Neural cell (in vitro differentiated cells): Measurements from ENCODE around the gene ERICH2. TPM values are rescaled to one million over a fixed set of nuclear protein-coding genes. Genes with fewer than 3 reads are reported as not detected.

Experiments
- H2AFZ ChIP-seq: fragments of 200-600, 300-800 bp; sonication (generic), shearing (Covaris generic); 2 replicates; pipeline ENCODE4 v1.6.0; 2014; ENCODE audit warnings: low read depth, mild to moderate bottlenecking, antibody characterized with exemption, low read length, moderate library complexity
- H3F3A ChIP-seq: fragments of 200-600 bp; shearing (Covaris generic); 2 replicates; pipeline ENCODE4 v1.6.1; 2016; ENCODE audit warnings: mild to moderate bottlenecking, moderate library complexity, mixed read lengths, antibody characterized with exemption, low read length; ENCODE audit not compliant: insufficient read depth, poor library complexity, severe bottlenecking
- H3K27ac ChIP-seq: fragments of 200-600, 300-800 bp; sonication (generic), shearing (Covaris generic); 2 replicates; pipeline ENCODE4 v1.5.1; 2014; ENCODE audit warnings: mild to moderate bottlenecking, low read length, moderate library complexity
- H3K27me3 ChIP-seq: fragments of 300-800, 200-600 bp; sonication (generic), shearing (Covaris generic); 2 replicates; pipeline ENCODE4 v1.6.0; 2014; ENCODE audit warnings: mild to moderate bottlenecking, low read depth, low read length, moderate library complexity; ENCODE audit not compliant: insufficient read depth
- H3K36me3 ChIP-seq: fragments of 300-800, 200-600 bp; sonication (generic), shearing (Covaris generic); 2 replicates; pipeline ENCODE4 v1.5.1; 2014; ENCODE audit warnings: mild to moderate bottlenecking, antibody characterized with exemption, low read length, moderate library complexity; ENCODE audit not compliant: insufficient read depth
- H3K4me2 ChIP-seq: fragments of 300-800, 200-600 bp; sonication (generic), shearing (Covaris generic); 2 replicates; pipeline ENCODE4 v1.6.0; 2014; ENCODE audit warnings: mild to moderate bottlenecking, low read length
- H3K4me3 ChIP-seq: fragments of 300-800, 200-600 bp; sonication (generic), shearing (Covaris generic); 2 replicates; pipeline ENCODE4 v1.5.1; 2014; ENCODE audit warnings: mild to moderate bottlenecking, low read length, moderate library complexity
- H3K79me2 ChIP-seq: fragments of 200-600 bp; shearing (Covaris generic); replicated peaks from 2 replicates; pipeline ENCODE4 v1.6.0; 2014; ENCODE audit warnings: mild to moderate bottlenecking, low read length, moderate library complexity; ENCODE audit not compliant: insufficient read depth
- H3K9ac ChIP-seq: fragments of 300-800, 200-600 bp; sonication (generic), shearing (Covaris generic); 2 replicates; pipeline ENCODE4 v1.6.1; 2016; ENCODE audit warnings: mild to moderate bottlenecking, low read length, mixed read lengths
- H3K9me2 ChIP-seq: fragments of 200-600 bp; shearing (Covaris generic); 2 replicates; pipeline ENCODE4 v1.6.1; 2016; ENCODE audit warnings: mild to moderate bottlenecking, low read length, mixed read lengths; ENCODE audit not compliant: insufficient read depth
- H3K9me3 ChIP-seq: fragments of 200-600, 300-800 bp; sonication (generic), shearing (Covaris generic); 2 replicates; pipeline ENCODE4 v1.6.1; 2016; ENCODE audit warnings: mild to moderate bottlenecking, mixed run types, low read length, moderate library complexity, mixed read lengths
- H4K20me1 ChIP-seq: fragments of 200-600 bp; shearing (Covaris generic); 2 replicates; pipeline ENCODE4 v1.6.1; 2016; ENCODE audit warnings: mild to moderate bottlenecking, mixed run types; ENCODE audit not compliant: insufficient read depth
- CTCF ChIP-seq: fragments of 450-650 bp; IDR thresholded peaks from 2 replicates; pipeline ENCODE4 v1.5.1; 2014; ENCODE audit warnings: antibody characterized with exemption, mild to moderate bottlenecking, moderate library complexity; ENCODE audit not compliant: poor library complexity, severe bottlenecking
- EP300 ChIP-seq: fragments of 450-650 bp; conservative IDR thresholded peaks from 2 replicates; pipeline ENCODE4 v1.6.1; 2014; ENCODE audit warnings: antibody characterized with exemption, mild to moderate bottlenecking, moderate library complexity; ENCODE audit not compliant: poor library complexity, severe bottlenecking
- EZH2 ChIP-seq: fragments of 200-600, 300-800 bp; shearing (Covaris generic), sonication (generic); IDR thresholded peaks from 2 replicates; pipeline ENCODE4 v1.6.1; 2014; ENCODE audit warnings: antibody characterized with exemption, low read length, borderline replicate concordance, mild to moderate bottlenecking; ENCODE audit not compliant: insufficient read depth, poor library complexity, severe bottlenecking
- MXI1 ChIP-seq: fragments of 450-650 bp; conservative IDR thresholded peaks from 2 replicates; pipeline ENCODE4 v1.6.1; 2014; ENCODE audit warnings: antibody characterized with exemption, mild to moderate bottlenecking; ENCODE audit not compliant: poor library complexity, severe bottlenecking
- POLR2AphosphoS5 ChIP-seq: IDR thresholded peaks from 2 replicates; pipeline ENCODE4 v1.6.1; 2012
- RAD21 ChIP-seq: fragments of 450-650 bp; conservative IDR thresholded peaks from 2 replicates; pipeline ENCODE4 v1.6.1; 2014; ENCODE audit warnings: antibody characterized with exemption, mild to moderate bottlenecking, moderate library complexity
- SMC3 ChIP-seq: fragments of 450-650 bp; conservative IDR thresholded peaks from 2 replicates; pipeline ENCODE4 v1.6.1; 2014; ENCODE audit warnings: antibody characterized with exemption, mild to moderate bottlenecking, moderate library complexity; ENCODE audit not compliant: poor library complexity
- TAF1 ChIP-seq: IDR thresholded peaks from 2 replicates; pipeline ENCODE4 v1.6.1; 2012; ENCODE audit warnings: low read depth
- polyA plus RNA-seq: library from polyadenylated mRNA; depleted of rRNA; stranded (reverse); fragments of >200 nt; gene quantifications from 2 replicates; pipeline ENCODE4 v1.2.3, GENCODE V29; 2014
- TF ChIP-seq, protein P1 (sequence below): IDR thresholded peaks from 2 replicates; pipeline ENCODE4 v1.6.1; 2012; ENCODE audit warnings: borderline replicate concordance

ERICH2 gene
- polyA plus RNA-seq, 1 donor from 2014 or later: 1.3 TPM

- H3K9ac ChIP-seq: no peak overlapping the region
Observed at GRCh38 chr2:170846314-170846713, 76.1 kb downstream of the ERICH2 start.

DNA sequence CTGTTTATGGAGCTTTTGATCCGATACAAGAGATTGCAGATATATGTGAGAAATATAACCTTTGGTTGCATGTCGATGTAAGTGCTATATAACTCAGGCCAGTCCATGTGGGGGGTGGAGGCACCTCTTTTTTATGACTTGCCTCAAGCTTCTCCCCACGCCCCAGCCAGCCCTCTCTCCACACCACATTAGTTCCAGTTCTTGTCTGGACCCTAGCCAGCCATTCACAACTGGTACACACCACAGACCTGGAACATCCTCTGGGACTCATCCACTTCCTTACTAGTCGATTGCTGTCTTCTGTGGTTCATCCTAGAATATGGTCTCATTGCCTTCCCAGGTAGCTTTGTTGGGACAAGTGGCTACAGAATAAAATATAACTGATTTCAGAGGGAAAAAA is 77.5 kb downstream of the ERICH2 start:
- no peaks in the 10 kb centered on the region for H3K9me3 ChIP-seq
- H3K27me3 ChIP-seq: no peaks in the 10 kb centered on the region
- H3K79me2 ChIP-seq: no peaks in the 10 kb centered on the region
- H3K9ac ChIP-seq: no peak overlapping the region
- H3K4me3 ChIP-seq: no peak overlapping the region
- no peaks in the 10 kb centered on the region for H3F3A ChIP-seq
- no peak overlapping the region for H3K4me2 ChIP-seq
- H3K27ac ChIP-seq: no peak overlapping the region
- H3K36me3 ChIP-seq: no peaks in the 10 kb centered on the region
- TF ChIP-seq CTCF (no peak), EP300 (no peak), SMC3 (no peak), MXI1 (no peak), TAF1 (no peak), RAD21 (no peak), EZH2 (no peak), POLR2AphosphoS5 (no peak)
- TF ChIP-seq, protein P1, sequence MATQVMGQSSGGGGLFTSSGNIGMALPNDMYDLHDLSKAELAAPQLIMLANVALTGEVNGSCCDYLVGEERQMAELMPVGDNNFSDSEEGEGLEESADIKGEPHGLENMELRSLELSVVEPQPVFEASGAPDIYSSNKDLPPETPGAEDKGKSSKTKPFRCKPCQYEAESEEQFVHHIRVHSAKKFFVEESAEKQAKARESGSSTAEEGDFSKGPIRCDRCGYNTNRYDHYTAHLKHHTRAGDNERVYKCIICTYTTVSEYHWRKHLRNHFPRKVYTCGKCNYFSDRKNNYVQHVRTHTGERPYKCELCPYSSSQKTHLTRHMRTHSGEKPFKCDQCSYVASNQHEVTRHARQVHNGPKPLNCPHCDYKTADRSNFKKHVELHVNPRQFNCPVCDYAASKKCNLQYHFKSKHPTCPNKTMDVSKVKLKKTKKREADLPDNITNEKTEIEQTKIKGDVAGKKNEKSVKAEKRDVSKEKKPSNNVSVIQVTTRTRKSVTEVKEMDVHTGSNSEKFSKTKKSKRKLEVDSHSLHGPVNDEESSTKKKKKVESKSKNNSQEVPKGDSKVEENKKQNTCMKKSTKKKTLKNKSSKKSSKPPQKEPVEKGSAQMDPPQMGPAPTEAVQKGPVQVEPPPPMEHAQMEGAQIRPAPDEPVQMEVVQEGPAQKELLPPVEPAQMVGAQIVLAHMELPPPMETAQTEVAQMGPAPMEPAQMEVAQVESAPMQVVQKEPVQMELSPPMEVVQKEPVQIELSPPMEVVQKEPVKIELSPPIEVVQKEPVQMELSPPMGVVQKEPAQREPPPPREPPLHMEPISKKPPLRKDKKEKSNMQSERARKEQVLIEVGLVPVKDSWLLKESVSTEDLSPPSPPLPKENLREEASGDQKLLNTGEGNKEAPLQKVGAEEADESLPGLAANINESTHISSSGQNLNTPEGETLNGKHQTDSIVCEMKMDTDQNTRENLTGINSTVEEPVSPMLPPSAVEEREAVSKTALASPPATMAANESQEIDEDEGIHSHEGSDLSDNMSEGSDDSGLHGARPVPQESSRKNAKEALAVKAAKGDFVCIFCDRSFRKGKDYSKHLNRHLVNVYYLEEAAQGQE: no peak
- no peak overlapping the region for H2AFZ ChIP-seq
- no peaks in the 10 kb centered on the region for H4K20me1 ChIP-seq
- no peaks in the 10 kb centered on the region for H3K9me2 ChIP-seq

More at GRCh38 chr2:170846314-170846713, 76.1 kb downstream of the ERICH2 start:
- no peak overlapping the region for H2AFZ ChIP-seq
- H3K27me3 ChIP-seq: no peaks in the 10 kb centered on the region
- H3K9me2 ChIP-seq: no peaks in the 10 kb centered on the region
- H3K4me2 ChIP-seq: no peak overlapping the region
- H3F3A ChIP-seq: no peaks in the 10 kb centered on the region
- no peaks in the 10 kb centered on the region for H3K36me3 ChIP-seq
- H3K27ac ChIP-seq: no peak overlapping the region
- H3K9me3 ChIP-seq: no peaks in the 10 kb centered on the region
- no peak for TF ChIP-seq TAF1
- TF ChIP-seq, protein P1: no peak
- TF ChIP-seq POLR2AphosphoS5: no peak
- no peak for TF ChIP-seq CTCF
- no peak for TF ChIP-seq EZH2
- no peak for TF ChIP-seq MXI1
- no peak for TF ChIP-seq SMC3
- no peak for TF ChIP-seq EP300
- no peak overlapping the region for H3K4me3 ChIP-seq
- H4K20me1 ChIP-seq: no peaks in the 10 kb centered on the region
- H3K79me2 ChIP-seq: no peaks in the 10 kb centered on the region
